SK-N-MC (cell line): Measurements from ENCODE around the gene DHRS1.

Experiments
- EZH2 ChIP-seq: fragments of 200-600 bp; sonication (generic); IDR thresholded peaks from one replicate; pipeline ENCODE4 v1.6.1; 2017; ENCODE audit warnings: antibody characterized with exemption
- FOXP2 ChIP-seq: optimal IDR thresholded peaks from 2 replicates; pipeline ENCODE3; 2011; ENCODE audit warnings: mild to moderate bottlenecking, moderate library complexity; ENCODE audit not compliant: insufficient read depth; ENCODE audit errors: extremely low read length, control extremely low read depth
- POLR2AphosphoS5 ChIP-seq: IDR thresholded peaks from 2 replicates; pipeline ENCODE4 v1.6.1; 2012; ENCODE audit warnings: mild to moderate bottlenecking, low read depth, low read length, borderline replicate concordance

DNA sequence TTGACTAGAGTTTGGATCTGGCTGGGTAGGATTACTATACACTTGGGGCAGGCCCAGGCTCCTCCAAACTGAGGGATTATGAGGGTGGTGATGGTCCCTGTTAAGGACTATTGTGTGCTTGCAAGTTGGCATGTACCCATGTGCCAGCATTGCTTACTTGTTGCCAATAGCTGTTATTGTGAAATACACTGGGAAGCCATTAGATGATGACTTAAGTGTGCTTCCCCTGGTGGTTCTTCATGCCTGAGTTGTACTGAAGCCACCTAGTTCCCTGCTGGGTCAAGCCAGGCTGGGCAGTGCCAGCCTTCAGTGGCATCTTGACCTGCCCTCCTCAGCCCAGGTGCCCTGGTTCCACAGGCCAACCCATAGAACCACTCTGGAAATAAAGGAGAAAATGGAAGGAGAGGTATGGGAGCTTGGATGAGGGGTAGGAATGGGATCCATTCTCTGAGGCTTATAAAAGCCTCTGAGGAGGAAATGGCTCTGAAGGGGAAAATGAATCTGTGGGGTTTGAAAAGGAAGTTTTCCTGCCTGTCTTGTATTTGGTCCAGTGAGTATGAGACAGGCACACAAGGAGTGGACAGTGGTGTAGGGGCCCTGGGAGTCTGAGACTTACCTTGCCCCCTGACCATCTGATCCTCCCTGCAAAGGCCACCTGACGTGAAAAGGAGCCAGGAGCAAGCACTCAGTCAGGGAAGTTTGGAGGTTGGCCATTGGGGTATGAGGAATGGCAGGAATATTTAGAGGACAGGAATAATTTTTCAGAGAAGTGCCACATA, 12.4 kb upstream of the DHRS1 start:
- TF ChIP-seq EZH2: no peak
- TF ChIP-seq POLR2AphosphoS5: no peak
- TF ChIP-seq FOXP2: no peak
